22Rv1 (cell line): ENCODE data around the gene FSTL3.

Source experiments
- ZFX ChIP-seq: fragments of 450-650 bp; IDR thresholded peaks from 2 replicates; pipeline ENCODE4 v1.6.1; 2017; ENCODE audit warnings: antibody characterized with exemption, borderline replicate concordance
- TF ChIP-seq, protein P1 (sequence below): fragments of 450-650 bp; IDR thresholded peaks from 2 replicates; pipeline ENCODE4 v1.5.1; 2017; ENCODE audit warnings: mild to moderate bottlenecking

DNA sequence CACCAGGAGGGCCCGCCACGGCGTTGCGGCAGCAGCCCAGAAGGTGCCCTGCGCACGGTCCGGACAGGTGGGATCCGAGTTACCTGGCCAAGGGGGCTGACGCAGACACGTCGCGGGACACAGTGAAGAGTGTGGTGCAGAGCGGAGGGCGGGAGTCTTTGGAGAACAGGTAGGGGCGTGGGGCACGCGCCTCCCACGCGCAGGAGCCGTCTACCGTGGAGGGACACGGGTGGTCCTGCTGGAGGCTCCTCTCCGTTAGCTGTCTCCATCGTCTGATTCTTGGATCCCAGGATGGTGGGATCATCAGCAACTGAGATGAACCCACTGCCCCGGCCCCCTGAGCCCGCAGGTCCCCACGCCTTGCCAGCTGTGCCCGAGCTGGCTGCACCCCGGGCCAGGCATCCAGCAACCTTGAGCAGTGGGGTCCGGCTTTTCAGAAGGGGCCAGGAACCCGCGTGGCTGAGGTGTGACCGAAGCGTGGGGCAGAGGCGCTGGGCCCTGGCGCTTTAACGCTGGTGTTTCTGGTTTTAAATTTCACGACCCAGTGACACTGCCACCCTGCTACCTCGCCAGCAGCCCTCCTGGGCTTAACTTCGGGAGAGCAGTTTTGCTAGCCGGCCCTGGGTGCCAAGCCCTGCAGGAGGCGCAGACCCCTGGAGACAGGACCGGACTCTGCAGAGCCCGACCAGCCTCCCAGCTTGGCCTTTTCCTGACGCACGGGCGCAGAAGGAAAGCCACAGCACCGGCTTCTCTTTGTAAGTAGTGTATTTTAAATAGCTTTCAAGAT is 29.2 kb upstream of the FSTL3 start:
- TF ChIP-seq, protein P1, sequence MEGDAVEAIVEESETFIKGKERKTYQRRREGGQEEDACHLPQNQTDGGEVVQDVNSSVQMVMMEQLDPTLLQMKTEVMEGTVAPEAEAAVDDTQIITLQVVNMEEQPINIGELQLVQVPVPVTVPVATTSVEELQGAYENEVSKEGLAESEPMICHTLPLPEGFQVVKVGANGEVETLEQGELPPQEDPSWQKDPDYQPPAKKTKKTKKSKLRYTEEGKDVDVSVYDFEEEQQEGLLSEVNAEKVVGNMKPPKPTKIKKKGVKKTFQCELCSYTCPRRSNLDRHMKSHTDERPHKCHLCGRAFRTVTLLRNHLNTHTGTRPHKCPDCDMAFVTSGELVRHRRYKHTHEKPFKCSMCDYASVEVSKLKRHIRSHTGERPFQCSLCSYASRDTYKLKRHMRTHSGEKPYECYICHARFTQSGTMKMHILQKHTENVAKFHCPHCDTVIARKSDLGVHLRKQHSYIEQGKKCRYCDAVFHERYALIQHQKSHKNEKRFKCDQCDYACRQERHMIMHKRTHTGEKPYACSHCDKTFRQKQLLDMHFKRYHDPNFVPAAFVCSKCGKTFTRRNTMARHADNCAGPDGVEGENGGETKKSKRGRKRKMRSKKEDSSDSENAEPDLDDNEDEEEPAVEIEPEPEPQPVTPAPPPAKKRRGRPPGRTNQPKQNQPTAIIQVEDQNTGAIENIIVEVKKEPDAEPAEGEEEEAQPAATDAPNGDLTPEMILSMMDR = no peak
- no peak for TF ChIP-seq ZFX
